Fibroblast of lung (primary cell): ENCODE results near the gene YES1.

ENCODE experiments used
- EZH2 ChIP-seq: IDR thresholded peaks from 2 replicates; pipeline ENCODE4 v1.5.1; 2012; ENCODE audit warnings: low read length, control low read depth, mild to moderate bottlenecking; ENCODE audit errors: missing control alignments
- TF ChIP-seq, protein P1 (sequence below), 2 donors: IDR thresholded peaks in 1 of 2; conservative IDR thresholded peaks in 1 of 2; 1 replicate in 1 of 2; 2 replicates in 1 of 2; pipeline ENCODE4 v1.5.1; 2011 to 2012; ENCODE audit warnings: low read length in 2 of 2, control low read depth in 1 of 2, inconsistent platforms in 1 of 2, low read depth in 1 of 2, mild to moderate bottlenecking in 1 of 2

DNA sequence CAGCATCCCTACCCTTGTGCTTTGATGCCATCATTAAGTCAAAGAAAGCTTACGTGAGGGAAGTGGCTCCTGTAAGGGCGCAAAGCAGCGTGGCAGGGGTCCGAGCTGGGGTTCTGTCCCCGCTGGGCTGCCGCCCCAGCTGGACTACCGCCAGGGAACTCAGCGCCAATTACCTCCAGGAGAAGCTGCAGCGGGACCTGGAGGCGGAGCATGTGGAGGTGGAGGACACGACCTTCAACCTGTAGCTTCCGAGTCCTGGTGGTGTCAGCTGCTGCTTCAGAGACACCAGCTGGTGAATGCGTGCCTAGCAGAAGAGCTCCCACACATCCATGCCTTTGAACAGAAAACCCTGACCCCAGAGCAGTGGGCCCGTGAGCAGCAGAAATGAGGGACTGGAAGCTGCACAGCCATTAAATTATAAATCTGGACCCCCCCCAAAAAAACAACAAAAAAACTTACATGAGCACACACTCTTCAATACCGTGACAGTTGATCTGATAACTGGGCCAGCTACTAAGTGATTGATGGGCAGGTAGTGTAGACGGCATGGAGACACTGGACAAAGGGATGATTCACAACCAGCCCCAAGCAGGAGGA, 20.1 kb upstream of the YES1 start:
- TF ChIP-seq, protein P1, sequence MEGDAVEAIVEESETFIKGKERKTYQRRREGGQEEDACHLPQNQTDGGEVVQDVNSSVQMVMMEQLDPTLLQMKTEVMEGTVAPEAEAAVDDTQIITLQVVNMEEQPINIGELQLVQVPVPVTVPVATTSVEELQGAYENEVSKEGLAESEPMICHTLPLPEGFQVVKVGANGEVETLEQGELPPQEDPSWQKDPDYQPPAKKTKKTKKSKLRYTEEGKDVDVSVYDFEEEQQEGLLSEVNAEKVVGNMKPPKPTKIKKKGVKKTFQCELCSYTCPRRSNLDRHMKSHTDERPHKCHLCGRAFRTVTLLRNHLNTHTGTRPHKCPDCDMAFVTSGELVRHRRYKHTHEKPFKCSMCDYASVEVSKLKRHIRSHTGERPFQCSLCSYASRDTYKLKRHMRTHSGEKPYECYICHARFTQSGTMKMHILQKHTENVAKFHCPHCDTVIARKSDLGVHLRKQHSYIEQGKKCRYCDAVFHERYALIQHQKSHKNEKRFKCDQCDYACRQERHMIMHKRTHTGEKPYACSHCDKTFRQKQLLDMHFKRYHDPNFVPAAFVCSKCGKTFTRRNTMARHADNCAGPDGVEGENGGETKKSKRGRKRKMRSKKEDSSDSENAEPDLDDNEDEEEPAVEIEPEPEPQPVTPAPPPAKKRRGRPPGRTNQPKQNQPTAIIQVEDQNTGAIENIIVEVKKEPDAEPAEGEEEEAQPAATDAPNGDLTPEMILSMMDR (conservative IDR thresholded peaks at IDR 0.05 in 1 of 2, IDR thresholded peaks at IDR 0.05 in 1 of 2; ENCODE audit: low read depth in 1 of 2, low read length in 2 of 2), result peak in 1 of 2 donors; percentile 10
- no peak for TF ChIP-seq EZH2
